NCI-H1694 treated with DMSO at 0.1 percent for 48 hours (cell line): ENCODE data around the gene TMEM163.

ENCODE experiments used
- DNase-seq: peaks from one replicate; lab custom pipeline; 2025; lab: John Stamatoyannopoulos, UW

Gene TMEM163

DNA sequence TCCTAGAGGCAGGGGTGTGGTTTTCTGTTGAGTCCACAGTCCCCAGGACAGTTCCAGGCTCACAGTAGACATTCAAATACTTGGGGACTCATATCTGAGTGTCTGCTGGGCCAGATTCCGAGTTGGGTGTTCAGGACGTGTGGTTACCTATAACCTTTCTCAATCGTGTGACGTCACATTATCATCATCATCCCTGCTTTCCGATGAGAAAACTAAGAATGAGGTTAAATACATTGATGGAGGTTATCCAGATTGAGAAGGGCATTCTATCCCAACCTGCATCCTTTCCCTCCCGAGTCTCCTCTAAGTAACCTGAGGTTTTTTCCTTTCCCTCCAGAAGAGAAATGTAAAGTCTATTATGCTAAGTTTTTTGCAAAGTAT lies 260.3 kb downstream of the TMEM163 start:
- no peak for DNase-seq

DNA sequence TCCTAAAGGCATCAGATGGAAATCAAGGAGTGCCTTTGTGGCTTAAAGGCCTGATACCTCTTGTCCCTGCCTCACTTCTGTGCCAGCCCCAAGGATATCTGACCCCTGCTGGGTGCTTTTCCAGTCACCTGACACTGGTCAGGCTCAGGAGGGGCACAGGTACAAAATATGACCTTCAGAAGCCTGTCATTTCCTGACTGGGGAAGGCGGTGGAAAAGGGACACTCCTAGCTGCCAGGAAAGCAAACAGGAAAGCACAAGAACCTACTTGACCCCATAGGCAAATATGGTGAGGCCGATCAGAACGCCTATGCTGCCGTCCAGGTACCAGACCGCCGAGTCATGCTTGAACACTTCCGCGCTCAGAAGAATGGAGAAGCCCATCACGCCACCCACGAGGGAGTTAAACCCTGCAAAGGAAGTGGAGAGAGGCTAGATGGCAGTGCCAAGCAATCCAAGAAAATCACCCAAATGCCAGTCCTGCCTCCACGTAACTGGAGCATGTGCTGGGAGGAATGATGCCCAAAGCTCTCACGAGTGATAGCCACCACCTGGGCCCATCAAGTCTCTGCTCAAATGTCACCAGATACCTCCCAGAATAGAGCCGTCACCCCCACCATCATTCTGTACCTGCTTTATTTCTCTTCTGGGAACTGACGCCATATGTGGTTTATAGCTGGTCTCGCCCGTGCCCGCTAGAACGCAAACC lies 260.9 kb downstream of the TMEM163 start:
- DNase-seq, result no peak

DNA sequence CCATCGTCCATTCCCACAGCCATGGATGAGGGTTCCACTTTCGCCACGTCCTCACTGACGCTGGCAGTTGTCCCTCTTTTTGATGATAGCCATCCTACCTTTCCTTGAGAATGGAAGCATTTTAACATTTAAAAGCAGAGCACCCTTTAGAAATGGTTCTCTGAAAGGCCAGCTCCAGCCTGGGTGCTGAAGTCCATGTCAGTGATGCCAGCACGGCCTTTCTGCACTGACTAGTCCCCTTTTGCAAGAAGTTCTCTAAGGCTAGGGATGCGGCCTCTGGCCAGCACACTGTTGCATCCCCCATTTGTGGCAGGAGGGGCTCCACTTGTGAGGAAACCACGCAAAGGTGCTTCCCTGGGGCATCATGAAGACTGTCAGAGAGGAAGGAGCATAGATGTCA lies 261.4 kb downstream of the TMEM163 start:
- DNase-seq, result no peak

DNA sequence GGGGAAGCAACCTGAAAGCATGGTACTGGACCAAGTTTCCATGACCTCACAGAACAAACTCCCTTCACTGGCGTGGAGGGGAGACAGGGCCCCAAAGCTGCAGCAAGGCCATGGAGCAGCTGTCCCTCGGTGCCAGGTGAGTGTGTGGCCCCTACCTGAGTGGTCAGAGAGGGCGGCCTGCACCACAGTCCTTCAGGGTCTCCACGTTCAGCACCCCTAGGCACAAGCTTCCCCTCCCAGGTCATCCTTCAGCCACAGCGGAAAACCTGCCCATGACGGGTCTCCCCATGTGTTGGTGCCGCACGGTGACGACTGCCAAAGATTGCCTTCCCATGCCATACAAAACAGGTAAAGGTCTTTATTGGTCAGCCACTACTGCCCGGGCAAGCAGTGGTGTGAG lies 263.4 kb downstream of the TMEM163 start:
- DNase-seq, result no peak

DNA sequence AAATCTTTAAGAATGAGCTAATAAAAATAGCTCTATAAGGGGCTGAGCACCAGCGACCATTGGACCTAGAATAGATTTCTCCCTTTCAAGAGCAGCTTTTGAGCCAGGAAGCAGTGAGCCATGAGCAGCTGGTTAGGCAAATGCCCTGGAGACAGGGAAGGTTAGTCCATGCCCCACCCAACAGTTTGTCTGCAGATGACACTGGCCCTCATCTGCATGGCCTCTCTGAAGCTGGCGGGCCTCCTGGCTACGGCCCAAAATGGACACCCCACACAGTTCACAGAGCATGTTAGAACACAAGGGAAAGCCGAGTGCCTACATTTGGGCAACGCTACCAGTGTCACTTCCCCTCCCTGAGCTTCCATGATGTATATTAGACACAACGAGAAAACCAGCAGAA lies 263.9 kb downstream of the TMEM163 start:
- DNase-seq, result no peak

DNA sequence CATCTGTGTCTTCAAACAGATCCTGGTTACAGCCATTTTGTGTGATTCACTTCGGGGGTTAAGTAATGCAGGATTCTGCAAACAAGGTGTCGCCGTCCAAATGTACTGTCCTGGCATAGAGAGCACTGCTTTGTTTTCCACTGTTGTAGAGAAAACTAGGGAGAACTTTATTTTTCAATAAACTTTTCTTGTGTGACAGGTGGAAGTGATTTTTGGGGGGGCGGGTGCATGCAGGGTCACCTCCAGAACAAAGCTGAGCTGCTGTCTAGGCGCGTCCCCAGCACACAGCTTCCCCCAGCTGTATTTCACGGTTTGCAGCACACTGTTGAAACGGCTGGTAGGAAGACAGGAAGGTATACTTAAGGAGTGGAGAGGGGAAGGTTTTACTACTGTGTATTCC lies 264.4 kb downstream of the TMEM163 start:
- no peak for DNase-seq

DNA sequence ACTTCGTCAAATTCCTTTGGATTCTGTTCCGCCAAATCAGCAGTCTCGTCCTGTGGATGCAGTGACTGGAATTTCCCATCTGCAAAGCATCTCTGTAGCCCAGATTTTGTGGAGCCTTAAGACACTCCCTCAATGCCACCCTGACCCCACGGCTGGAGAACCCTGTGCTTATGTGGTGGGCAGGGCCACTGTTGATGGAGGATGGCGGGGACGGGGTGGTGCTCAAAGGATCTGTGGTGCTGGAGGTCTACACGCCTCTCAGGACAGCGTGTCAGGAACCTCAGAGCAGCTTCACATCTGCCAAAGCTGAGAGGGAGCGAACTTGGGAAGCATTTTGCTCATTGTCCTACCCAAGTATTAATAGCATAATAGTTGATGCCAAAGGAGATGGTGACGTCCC lies 264.8 kb downstream of the TMEM163 start:
- no peak for DNase-seq

DNA sequence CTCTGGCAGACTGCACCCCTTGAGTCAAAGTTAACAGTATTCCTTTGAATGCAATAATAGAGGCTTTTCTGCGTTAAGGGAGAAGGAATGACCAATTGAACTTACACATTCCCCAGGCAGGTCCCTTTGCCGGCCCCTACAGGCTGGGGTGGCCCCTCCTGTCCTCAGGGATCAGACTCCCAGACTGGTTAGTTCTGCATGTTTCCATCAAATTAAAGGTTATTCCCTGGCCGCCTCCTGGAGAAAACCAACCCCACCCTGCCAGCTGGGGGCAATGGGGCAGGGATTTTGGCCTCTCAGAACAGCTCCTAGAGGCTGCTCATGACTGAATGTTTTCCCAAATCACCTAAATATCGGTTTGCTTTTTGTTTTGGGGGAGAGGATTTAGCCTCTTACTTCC lies 265.3 kb downstream of the TMEM163 start:
- no peak for DNase-seq

DNA sequence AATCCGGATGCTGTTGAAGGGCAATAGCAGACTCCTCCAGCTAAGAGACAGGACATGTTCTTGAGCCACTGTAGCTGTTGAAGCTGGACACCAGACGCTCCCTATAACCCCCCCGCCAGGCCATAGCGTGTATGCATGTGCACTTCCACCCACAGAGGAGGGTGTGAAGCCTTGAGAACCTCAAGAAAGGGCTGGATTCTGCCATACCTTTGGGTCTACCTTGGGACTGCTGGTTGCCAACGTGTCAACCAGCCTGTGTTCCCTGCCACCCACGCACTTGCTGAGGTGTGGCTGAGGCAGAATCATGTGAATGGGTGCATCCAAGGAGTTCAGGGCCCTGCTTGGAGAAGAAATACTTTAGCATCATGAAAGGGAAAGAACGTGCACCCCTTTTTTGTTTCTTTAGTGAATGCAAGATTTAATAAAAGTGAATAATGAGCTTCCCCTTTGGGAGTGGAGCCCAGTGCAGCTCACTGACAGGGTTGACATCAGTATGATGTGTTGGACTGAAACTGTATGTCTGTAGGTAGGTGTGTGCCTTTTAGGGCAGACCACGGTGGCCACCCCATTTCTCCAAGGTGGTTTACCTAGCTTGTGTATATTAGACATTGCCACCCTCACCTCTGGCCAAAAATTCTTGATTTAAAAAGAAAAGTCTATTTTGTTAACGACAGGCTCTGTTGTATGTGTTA lies 266.6 kb downstream of the TMEM163 start:
- DNase-seq, result no peak

DNA sequence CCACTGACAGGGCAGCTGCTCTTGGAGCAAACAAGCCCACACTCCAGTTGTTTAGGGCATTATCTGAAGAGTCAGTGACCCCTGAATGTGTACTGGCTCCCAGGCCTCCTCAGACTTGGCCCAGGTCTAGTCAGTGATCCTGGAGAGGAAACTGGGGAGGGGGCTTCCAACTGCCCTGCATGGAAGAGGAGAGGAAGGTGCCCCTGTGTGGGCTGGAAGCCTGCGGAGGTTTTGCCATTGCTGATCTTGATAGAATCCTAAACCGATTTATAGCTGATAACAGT lies 267.5 kb downstream of the TMEM163 start:
- DNase-seq, result no peak

DNA sequence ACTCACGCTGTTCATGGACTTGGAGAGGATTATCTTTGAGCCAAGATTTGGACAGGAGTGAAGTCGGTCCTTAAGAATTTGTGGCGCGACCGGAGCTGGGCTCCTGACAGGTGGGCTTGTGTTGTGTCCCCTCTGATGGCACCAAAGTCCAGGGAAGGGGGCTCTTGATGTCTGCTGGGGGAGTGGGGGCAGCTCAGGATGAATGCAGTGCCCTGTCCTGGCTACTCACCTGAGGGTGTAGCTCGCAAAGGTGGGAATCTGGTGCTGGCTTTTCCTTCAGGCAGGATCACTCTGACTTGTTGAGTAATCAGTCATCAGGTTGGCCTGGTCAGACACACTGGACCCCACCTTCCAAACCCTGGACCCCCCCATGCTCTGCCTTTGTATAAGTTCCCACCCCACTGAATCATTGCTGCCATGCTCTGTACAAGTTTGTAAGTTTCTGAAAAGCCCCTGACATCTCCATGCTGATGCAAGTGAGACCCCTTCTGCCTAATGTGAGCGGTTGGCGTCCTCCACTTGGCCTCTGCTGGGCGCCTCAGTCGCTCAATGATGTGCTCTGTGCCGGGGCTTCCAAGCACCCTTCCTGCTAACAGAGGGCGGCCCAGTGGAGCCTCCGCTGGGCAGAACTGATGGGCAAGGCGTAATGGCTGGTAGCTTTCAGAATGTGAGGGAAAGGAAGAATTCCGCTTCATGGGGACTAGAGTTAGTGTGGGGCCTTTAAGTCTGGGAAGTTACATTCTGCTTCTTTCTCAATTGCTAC lies 268.9 kb downstream of the TMEM163 start:
- no peak for DNase-seq

DNA sequence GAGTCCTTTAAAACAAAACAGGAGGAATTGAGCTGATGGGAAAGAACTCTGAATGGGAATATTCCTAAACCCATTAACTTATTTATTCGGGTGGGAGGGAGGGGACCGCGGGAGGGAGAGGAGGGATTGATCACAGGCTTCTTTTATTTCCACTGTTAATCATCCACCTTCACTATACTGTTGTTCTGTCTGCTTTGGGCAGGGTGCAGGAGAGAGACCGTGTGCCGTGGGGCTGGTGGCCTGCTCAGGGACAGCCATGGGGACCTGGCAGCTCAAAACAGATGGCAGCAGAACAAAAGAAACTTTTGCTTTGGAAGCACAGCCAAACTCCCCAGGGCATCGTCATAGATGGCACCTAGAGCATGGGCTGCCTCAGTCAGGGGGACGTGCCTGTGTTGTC lies 269.6 kb downstream of the TMEM163 start:
- DNase-seq, result no peak

DNA sequence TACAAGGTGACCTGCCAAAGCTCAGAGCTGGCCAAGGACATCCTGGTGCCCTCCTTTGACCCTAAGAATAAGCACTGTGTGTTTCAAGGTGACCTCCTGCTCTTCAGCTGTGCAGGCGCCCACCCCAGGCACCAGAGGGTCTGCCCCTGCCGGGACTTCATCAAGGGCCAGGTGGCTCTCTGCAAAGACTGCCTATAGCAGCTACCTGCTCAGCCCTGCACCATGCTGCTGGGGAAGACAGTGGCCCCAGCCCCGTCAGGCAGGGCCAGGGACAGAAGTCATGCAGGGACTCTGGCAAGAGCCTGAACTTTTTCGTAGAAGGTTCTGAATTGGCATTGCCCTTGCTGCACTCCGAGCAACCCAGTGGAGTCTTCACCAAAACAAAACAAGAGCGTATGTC lies 270.1 kb downstream of the TMEM163 start:
- DNase-seq, result no peak

DNA sequence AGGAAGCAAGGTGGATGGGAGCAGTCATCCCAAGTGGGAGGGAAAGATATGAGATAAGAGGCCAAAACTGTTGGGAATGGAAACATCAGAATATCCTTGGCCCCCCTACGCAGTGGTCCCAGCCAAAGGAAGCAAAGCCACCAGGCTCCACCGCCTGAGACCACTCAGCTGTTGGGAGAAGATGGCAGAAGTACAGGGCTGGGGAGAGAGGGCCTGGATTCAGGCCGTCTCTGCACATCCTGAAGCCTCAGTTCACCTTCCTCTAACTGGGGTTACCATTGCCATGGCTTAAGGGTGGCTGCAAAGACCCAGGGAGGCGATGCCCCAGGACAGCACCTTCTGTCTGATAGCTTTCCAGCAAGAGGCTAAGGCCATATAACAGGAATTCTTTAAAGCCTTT lies 271.1 kb downstream of the TMEM163 start:
- DNase-seq, result no peak

DNA sequence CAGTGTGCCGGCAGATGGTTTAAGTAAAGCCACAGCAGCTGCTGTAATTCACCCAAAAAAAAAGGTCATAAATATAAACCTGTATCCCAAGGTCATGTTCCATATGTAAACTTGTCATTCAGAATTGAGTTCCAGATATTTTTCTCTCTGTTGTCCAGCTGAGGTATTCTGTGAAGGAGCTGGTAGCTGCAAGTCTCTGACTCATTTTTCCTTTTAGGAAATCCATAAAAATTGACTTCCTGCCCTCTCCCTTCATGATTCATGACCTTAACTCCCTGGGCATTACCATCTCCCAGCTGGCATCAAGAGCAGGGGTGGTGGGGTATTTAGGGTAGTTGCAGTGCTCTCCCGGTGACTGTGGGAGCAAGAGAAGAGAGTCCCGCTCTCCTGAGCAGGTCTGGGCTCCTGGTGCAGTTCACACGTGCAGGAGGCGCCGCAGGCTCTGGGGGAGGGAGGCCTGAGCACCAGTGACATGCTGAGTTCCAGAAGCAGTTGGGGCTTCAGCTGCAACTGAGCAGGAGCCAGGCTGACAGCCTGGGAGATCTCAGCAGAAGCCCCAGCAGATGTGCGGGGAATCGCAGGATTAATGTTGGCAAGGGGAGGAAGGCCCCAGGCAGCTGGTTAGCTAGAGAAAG lies 272.3 kb downstream of the TMEM163 start:
- peak; percentile 94 for DNase-seq

DNA sequence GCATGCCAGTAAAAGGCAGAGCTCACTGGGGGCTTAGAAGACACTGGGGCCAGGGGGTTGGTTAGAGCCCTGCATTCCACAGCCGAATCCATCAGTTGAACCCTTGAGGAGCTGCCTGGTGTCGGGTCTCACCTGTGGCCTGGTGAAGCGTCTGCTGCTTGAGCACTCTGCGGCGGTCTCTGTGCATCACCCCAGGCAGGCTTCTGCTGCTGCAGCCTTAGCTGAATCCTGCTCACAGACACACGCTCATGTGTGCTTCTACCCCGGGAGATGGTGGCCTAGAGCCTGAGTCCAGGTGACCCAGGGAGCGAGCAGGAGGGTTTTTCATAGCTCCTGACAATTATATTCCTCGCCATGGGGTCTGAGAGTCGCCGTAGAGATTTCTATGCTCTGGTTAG lies 272.8 kb downstream of the TMEM163 start:
- DNase-seq, result peak; percentile 71

DNA sequence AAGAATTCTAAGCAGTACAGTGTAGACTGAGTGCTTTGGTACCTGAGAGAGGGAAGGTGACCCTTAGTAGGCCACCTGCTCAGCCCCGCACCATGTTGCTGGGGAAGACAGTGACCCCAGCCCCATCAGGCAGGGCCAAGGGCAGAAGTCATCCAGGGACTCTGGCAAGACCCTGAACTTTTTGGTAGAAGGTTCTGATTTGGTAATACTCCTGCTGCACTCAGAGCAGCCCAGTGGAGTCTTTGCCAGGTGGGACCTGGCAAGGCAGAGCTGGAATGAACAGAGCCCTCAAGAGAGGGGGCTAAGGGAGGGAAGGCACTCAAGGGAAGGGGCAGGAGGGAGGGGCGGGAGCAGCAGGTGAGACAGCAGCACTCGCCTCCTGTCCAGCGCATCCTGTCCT lies 273.7 kb downstream of the TMEM163 start:
- no peak for DNase-seq

DNA sequence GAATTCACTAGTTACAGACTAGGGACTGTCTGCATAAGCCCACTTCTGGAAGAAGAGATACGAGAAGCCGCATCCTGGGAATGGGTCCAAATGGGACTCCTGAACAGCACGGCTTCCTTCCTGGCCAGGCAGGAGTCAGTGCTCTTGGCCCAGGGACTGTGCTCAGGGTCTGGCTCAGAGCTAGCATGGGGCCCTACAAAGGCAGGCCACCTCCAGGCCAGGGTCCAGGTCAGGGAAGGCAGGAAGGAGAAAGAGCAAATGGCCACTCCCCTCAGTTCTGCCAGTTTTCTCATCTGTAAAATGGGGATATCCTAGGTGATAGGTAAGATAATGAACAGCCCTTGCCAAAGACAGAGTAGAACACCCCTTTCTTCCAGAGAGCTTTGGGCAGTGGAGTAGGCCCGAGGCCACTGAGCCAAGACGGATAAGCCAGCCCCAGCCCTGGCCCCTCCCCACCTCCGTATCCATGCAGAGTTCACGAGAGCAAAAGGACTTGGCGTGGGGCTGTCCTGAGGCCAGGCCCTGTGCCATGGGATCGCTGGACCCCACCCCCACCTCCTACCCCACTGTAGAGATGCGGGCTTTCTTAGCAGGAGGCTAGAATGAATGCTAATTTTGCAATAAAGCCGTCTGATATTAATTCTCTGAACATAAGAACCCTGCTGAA lies 274.9 kb downstream of the TMEM163 start:
- DNase-seq, result no peak

DNA sequence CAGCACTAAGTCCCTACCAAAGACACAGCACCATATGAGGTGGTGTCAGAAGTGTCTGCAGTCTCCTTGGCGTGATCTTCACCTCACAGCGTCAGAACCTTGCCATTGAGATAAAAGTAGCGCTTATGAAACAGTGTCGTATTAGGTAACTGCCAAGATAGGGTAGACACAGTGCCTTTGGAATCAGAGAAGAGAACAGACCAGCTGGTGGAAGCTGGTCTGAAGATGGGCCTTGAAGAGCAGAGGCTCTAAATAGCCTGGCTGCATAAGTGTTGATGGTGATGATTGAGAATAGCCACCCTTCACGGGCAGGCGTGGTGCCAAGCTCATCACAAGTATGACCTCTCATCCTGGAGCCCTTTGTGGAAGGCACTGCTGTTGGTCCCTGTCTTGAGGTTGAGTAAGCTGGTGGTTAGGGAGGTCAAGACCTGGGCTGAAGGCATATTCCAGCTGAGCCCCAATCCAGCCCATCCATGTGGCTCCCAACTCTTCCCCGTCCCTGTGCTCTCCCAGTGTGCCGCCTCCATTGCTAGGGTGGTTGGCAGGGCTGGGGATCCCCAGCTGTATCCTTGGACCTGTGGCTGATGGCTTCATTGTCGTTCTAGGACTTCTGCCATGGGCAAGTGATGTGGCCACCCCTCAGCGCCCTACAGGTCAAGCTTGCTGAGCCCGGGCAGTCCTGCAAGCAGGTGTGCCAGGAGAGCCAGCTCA lies 277.5 kb downstream of the TMEM163 start:
- no peak for DNase-seq

DNA sequence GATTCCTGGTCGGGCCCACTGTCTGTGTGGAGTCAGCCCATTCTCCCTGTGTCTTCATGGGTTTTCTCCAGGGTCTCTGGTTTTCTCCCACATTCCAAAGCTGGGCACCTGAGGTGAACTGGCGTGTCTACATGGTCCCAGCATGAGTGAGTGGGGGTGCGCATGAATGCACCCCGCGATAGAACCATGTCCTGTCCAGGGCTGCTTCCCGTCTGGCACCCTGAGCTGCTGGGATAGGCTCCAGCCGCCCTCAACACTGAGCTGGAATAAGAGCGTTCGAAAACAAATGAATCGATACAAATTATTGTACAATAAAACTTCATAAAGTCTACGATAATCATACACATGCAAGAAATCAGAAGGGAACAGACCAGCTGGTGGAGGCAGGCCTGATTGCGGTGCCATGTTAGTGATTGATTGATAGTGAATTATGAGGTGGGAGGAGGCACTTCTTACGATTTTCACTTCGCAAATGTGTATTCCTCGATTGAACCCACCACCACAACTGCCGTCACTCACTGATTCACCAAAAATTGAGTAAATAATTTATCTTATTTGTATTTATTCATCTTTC lies 278.4 kb downstream of the TMEM163 start:
- DNase-seq, result no peak

DNA sequence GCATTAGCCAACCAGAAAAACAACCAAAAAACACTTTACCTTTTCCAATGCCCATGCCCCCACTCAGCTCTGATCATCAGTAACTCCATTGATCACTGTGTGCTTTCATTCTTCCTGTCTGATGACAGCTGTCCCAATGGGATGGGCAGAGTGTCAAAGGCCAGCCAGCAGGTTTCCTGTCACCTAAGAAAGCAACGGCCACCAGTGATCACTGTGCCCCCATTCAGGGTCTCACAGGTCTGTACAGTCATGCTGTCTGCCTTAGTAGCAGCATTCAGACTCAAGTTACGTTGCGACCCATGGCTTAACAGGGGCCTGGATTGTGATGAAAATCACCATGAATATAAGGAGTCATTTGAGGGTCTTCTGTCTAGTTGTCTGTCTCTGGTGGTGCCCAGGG lies 280.4 kb downstream of the TMEM163 start:
- no peak for DNase-seq
